Duodenal mucosa (tissue), 2 donors: ENCODE measurements around the gene SUOX.
A peak's percentile ranks its signal among the peaks of the same experiment; 100 is the strongest.
"Not testable (repeated sequence)": the region's sequence is repeated elsewhere in the genome, so short reads cannot be mapped to it uniquely, and the experiment has no call there.

Source experiments
- H3K27ac ChIP-seq: one replicate; pipeline ENCODE4 v1.7.0; 2013; ENCODE audit warnings: low read depth, low read length
- H3K27me3 ChIP-seq, 2 donors: one replicate each; pipeline ENCODE4 v1.7.0; 2013; ENCODE audit warnings: low read length in 2 of 2, control low read depth in 1 of 2; ENCODE audit not compliant: insufficient read depth in 2 of 2, control insufficient read depth in 1 of 2
- H3K36me3 ChIP-seq, 2 donors: one replicate each; pipeline ENCODE4 v1.7.0; 2013; ENCODE audit warnings: low read length in 2 of 2, control low read depth in 1 of 2; ENCODE audit not compliant: insufficient read depth in 2 of 2, control insufficient read depth in 1 of 2
- H3K4me1 ChIP-seq, 2 donors: one replicate each; pipeline ENCODE4 v1.7.0; 2013; ENCODE audit warnings: low read length in 2 of 2, control low read depth in 1 of 2; ENCODE audit not compliant: insufficient read depth in 2 of 2, control insufficient read depth in 1 of 2
- H3K4me3 ChIP-seq, 2 donors: one replicate each; pipeline ENCODE4 v1.7.0; 2013; ENCODE audit warnings: low read length in 2 of 2, low read depth in 1 of 2
- H3K9ac ChIP-seq, 2 donors: one replicate each; pipeline ENCODE4 v1.7.0; 2013; ENCODE audit warnings: low read length in 2 of 2, low read depth in 1 of 2
- H3K9me3 ChIP-seq, 2 donors: one replicate each; pipeline ENCODE4 v1.7.0; 2013; ENCODE audit warnings: low read length in 2 of 2, control low read depth in 1 of 2; ENCODE audit not compliant: control insufficient read depth in 1 of 2

SUOX gene

GRCh38 chr12:55982319-55982936 is 14.6 kb upstream of the SUOX start:
- no peak overlapping the region for H3K9ac ChIP-seq
- H3K4me1 ChIP-seq: peaks cover 0 to 2% of the 10 kb centered on the region in 2 donors
- peaks cover 10 to 39% of the 10 kb centered on the region in 2 donors for H3K36me3 ChIP-seq
- no peak overlapping the region for H3K4me3 ChIP-seq
- H3K27ac ChIP-seq: no peak overlapping the region
- H3K27me3 ChIP-seq: no peaks in the 10 kb centered on the region
- H3K9me3 ChIP-seq: no peaks in the 10 kb centered on the region

DNA sequence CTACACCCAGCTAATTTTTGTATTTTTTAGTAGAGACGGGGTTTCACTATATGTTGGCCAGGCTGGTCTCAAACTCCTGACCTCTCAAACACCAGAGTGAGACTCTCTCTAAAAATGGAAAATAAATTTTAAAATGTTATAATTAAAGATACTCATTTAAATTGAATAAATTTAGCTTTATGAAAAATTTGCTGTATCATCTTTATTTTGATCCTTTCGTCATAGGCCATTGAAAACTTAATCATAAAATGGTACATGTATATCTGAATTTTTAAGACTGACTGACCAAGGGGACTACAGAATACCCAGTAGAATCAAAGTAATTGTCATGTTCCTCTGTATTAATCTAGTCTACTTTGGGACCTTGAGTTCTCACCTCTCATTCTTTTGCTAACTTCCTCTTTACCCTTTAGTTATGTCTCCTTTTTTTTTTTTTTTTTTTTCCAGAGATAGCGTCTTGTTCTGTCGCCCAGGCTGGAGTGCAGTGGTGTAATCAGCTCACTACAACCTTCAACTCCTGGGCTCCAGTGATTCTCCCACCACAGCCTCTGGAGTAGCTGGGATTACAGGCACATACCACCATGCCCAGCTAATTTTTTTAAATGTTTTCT is 13.7 kb upstream of the SUOX start:
- Histone ChIP-seq H3K9me3 (no peaks in the 10 kb centered on the region), H3K4me1 (no peaks in the 10 kb centered on the region), H3K27ac (no peak overlapping the region), H3K27me3 (no peaks in the 10 kb centered on the region), H3K9ac (no peak overlapping the region), H3K36me3 (peaks cover 10 to 45% of the 10 kb centered on the region in 2 donors), H3K4me3 (no peak overlapping the region)

GRCh38 chr12:55984861-55985260 is 12.2 kb upstream of the SUOX start:
- no peaks in the 10 kb centered on the region for H3K4me1 ChIP-seq
- no peak overlapping the region for H3K4me3 ChIP-seq
- no peaks in the 10 kb centered on the region for H3K9me3 ChIP-seq
- H3K27ac ChIP-seq: no peak overlapping the region
- H3K9ac ChIP-seq: no peak overlapping the region
- H3K27me3 ChIP-seq: no peaks in the 10 kb centered on the region
- peaks cover 17 to 51% of the 10 kb centered on the region in 2 donors for H3K36me3 ChIP-seq

GRCh38 chr12:55985341-55985740 is 11.7 kb upstream of the SUOX start:
- H3K36me3 ChIP-seq: peaks cover 18 to 52% of the 10 kb centered on the region in 2 donors
- no peak overlapping the region for H3K27ac ChIP-seq
- no peaks in the 10 kb centered on the region for H3K4me1 ChIP-seq
- no peaks in the 10 kb centered on the region for H3K27me3 ChIP-seq
- no peak overlapping the region for H3K9ac ChIP-seq
- H3K9me3 ChIP-seq: no peaks in the 10 kb centered on the region
- no peak overlapping the region for H3K4me3 ChIP-seq

- H3K9me3 ChIP-seq, H3K27ac ChIP-seq: not testable (repeated sequence)
Measured at GRCh38 chr12:55985976-55986375, 11.1 kb upstream of the SUOX start.

DNA sequence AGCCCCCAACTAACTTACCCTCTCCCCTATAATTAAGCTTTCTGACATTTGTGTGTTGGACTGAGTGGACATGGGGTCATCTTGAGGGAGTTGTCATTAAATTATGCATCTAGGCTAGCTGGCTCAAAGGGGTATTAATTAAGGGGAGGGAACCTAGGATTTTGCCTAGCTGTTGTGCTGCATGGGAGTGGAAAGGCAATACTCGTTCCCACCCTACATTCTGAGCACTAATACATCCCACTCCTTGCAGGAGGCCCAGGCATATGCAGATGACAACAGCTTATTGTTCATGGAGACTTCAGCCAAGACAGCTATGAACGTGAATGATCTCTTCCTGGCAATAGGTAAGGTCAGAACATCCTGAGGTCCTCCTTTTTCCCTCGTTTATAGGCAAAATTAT is 6.0 kb upstream of the SUOX start:
- H3K36me3 ChIP-seq: peaks cover 29 to 64% of the 10 kb centered on the region in 2 donors
- no peaks in the 10 kb centered on the region for H3K9me3 ChIP-seq
- no peak overlapping the region for H3K9ac ChIP-seq
- H3K4me3 ChIP-seq: no peak overlapping the region
- peaks cover 22 to 30% of the 10 kb centered on the region in 2 donors for H3K4me1 ChIP-seq
- H3K27me3 ChIP-seq: no peaks in the 10 kb centered on the region
- H3K27ac ChIP-seq: no peak overlapping the region

More at GRCh38 chr12:55985976-55986375, 11.1 kb upstream of the SUOX start:
- not testable (repeated sequence) for H3K4me1 ChIP-seq, H3K4me3 ChIP-seq, H3K9ac ChIP-seq, H3K27me3 ChIP-seq
- H3K36me3 ChIP-seq: peaks cover 19 to 56% of the 10 kb centered on the region in 2 donors

DNA sequence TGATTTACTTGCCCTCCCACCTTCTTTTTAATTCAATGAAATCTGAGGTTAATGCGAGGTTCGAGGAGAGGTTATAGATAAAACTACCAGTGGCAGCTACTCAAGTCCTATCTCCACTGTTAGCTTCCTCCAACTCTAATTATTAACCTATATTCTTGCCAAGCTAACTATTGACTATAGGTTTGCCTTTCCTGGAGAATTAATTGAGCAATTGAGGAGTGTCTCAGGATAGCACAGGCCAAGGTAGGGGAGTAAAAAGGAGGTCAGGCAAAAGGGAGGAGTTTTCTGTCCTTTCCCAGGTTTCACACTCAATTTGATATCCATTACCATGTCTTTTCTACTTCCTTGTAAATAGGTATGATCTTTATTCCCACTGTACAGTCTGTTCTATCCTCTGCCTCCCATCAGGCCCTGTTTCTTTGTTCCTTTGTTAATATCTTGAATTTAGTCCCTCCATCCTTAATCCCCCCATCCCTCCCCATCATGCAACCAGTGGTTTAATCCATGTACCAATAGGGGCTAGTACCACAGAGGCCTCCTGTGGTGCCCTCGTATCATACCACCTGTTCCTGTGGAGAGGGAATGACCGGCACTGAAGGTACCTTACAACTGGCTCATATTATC is 3.7 kb upstream of the SUOX start:
- H3K4me1 ChIP-seq: peaks cover 33 to 37% of the 10 kb centered on the region in 2 donors
- H3K9ac ChIP-seq: no peak overlapping the region
- H3K4me3 ChIP-seq: peak overlapping the region in 1 of 2 donors; percentile 32
- H3K27ac ChIP-seq: no peak overlapping the region
- no peaks in the 10 kb centered on the region for H3K9me3 ChIP-seq
- peaks cover 29 to 52% of the 10 kb centered on the region in 2 donors for H3K36me3 ChIP-seq
- no peaks in the 10 kb centered on the region for H3K27me3 ChIP-seq

- no peak overlapping the region for H3K27ac ChIP-seq
- H3K27me3 ChIP-seq: no peaks in the 10 kb centered on the region
- H3K4me1 ChIP-seq: peaks cover 33 to 39% of the 10 kb centered on the region in 2 donors
- H3K9ac ChIP-seq: peak overlapping the region in 1 of 2 donors; percentile 32
- no peaks in the 10 kb centered on the region for H3K9me3 ChIP-seq
- no peak overlapping the region for H3K4me3 ChIP-seq
- peaks cover 22 to 38% of the 10 kb centered on the region in 2 donors for H3K36me3 ChIP-seq
Measured at GRCh38 chr12:55995366-55995765, 1.7 kb upstream of the SUOX start.

DNA sequence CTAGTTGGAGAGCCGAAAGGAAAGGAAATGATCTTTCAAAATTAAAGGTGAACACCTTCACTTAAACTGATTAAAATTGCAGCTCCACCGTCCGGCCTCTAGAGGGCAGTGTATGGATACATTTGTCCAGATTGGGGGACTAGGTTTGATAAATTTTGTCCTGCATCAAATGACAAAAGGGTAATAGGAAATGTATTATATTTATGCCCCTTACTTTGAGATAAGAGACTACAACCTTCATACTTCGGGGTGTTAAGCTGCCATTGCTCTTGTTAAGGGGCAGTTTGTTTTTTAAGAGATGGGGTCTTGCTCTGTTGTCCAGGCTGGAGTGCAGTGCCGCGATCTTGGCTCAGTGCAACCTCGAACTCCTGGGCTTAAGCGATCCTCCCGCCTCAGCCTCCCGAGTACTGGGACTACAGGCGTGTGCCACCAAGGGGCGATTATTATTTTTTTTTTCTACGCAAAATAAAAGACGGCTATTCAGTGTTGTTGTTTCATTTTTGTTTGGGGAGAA is 818 bp upstream of the SUOX start:
- Histone ChIP-seq H3K9me3 (no peaks in the 10 kb centered on the region), H3K9ac (peak overlapping the region; percentile 73 to 89), H3K27me3 (no peaks in the 10 kb centered on the region), H3K27ac (peak overlapping the region; percentile 63), H3K36me3 (peaks cover 15 to 29% of the 10 kb centered on the region in 2 donors), H3K4me1 (peaks cover 34 to 39% of the 10 kb centered on the region in 2 donors), H3K4me3 (peak overlapping the region; percentile 97 to 98)

DNA sequence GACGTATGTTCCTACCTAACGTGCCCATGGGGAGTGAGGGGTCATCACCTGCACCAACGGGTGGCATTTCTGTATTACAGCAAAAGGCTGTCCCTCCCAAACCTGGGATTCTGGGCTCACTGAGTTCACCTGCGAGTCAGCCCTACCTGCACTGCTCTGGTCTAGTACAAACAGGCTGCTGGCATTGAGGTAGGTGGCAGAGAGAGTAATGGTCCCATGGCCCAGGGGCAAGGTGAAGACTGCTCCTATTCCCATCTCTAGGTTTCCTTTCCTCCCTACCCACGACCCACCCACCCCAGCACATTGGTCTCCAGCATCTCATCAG is 421 bp downstream of the SUOX start:
- H3K9me3 ChIP-seq: no peaks in the 10 kb centered on the region
- no peaks in the 10 kb centered on the region for H3K27me3 ChIP-seq
- peak overlapping the region; percentile 89 to 98 for H3K9ac ChIP-seq
- peaks cover 16 to 22% of the 10 kb centered on the region in 2 donors for H3K36me3 ChIP-seq
- peak overlapping the region; percentile 97 to 98 for H3K4me3 ChIP-seq
- H3K4me1 ChIP-seq: peaks cover 41 to 44% of the 10 kb centered on the region in 2 donors
- peak overlapping the region; percentile 63 for H3K27ac ChIP-seq
